Type B pancreatic cell (in vitro differentiated cells): ENCODE results near the gene OLFML2A. TPM values are rescaled to one million over a fixed set of nuclear protein-coding genes. Genes with fewer than 3 reads are reported as not detected.

ENCODE experiments used
- DNase-seq: peaks from one replicate; pipeline ENCODE4 v3.0.0; 2021; ENCODE audit warnings: mixed read lengths; ENCODE audit not compliant: unreplicated experiment; ENCODE audit errors: extremely low spot score
- H3K27ac Mint-ChIP-seq: 2 replicates; pipeline ENCODE4 v1.8.0; 2021; ENCODE audit warnings: mild to moderate bottlenecking, mixed read lengths
- H3K27me3 Mint-ChIP-seq: 2 replicates; pipeline ENCODE4 v1.8.0; 2021; ENCODE audit warnings: mixed read lengths
- H3K36me3 Mint-ChIP-seq: 2 replicates; pipeline ENCODE4 v1.8.0; 2021; ENCODE audit warnings: mixed read lengths
- H3K4me1 Mint-ChIP-seq: one replicate; pipeline ENCODE4 v1.8.0; 2021; ENCODE audit warnings: mixed read lengths; ENCODE audit not compliant: unreplicated experiment
- H3K4me3 Mint-ChIP-seq: 2 replicates; pipeline ENCODE4 v1.8.0; 2021; ENCODE audit warnings: mild to moderate bottlenecking, mixed read lengths
- H3K9me3 Mint-ChIP-seq: 2 replicates; pipeline ENCODE4 v1.8.0; 2021; ENCODE audit warnings: mixed read lengths
- total RNA-seq: library from RNA; stranded (reverse); gene quantifications from 2 replicates; pipeline ENCODE4 v1.2.1, GENCODE V29; 2021; ENCODE audit warnings: low replicate concordance
- TF ChIP-seq, protein P1 (sequence below): fragments of 200-600 bp; sonication (generic); conservative IDR thresholded peaks from 2 replicates; pipeline ENCODE4 v1.5.0; 2021; ENCODE audit warnings: antibody characterized with exemption, mild to moderate bottlenecking

The OLFML2A gene
- total RNA-seq, 1 donor from 2014 or later, result 6.3 TPM

DNA sequence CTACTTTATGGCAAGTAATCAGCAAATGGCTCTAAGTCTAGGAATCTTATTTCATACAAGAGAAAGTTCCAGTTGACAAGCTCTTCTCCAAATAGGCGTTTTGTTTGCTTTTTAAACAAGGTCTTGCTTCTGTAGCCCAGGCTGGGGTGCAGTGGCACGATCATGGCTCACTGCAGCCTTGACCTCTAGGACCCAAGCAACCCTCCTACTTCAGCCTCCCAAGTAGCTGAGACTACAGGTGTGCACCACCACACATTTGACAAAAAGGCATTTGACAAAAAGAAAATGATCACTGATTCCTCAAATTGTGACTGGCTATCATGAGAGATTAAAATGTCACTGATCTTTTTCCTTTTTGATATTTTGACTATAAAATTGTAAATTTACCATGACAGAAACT lies 37.6 kb upstream of the OLFML2A start:
- H3K27me3 Mint-ChIP-seq, result no peaks in the 10 kb centered on the region
- DNase-seq, result no peak
- H3K4me3 Mint-ChIP-seq, result no peak overlapping the region
- H3K4me1 Mint-ChIP-seq, result peaks cover 22% of the 10 kb centered on the region
- TF ChIP-seq, protein P1, sequence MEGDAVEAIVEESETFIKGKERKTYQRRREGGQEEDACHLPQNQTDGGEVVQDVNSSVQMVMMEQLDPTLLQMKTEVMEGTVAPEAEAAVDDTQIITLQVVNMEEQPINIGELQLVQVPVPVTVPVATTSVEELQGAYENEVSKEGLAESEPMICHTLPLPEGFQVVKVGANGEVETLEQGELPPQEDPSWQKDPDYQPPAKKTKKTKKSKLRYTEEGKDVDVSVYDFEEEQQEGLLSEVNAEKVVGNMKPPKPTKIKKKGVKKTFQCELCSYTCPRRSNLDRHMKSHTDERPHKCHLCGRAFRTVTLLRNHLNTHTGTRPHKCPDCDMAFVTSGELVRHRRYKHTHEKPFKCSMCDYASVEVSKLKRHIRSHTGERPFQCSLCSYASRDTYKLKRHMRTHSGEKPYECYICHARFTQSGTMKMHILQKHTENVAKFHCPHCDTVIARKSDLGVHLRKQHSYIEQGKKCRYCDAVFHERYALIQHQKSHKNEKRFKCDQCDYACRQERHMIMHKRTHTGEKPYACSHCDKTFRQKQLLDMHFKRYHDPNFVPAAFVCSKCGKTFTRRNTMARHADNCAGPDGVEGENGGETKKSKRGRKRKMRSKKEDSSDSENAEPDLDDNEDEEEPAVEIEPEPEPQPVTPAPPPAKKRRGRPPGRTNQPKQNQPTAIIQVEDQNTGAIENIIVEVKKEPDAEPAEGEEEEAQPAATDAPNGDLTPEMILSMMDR, result no peak
- no peak overlapping the region for H3K27ac Mint-ChIP-seq
- H3K36me3 Mint-ChIP-seq, result peaks cover 4% of the 10 kb centered on the region
- H3K9me3 Mint-ChIP-seq, result no peaks in the 10 kb centered on the region

DNA sequence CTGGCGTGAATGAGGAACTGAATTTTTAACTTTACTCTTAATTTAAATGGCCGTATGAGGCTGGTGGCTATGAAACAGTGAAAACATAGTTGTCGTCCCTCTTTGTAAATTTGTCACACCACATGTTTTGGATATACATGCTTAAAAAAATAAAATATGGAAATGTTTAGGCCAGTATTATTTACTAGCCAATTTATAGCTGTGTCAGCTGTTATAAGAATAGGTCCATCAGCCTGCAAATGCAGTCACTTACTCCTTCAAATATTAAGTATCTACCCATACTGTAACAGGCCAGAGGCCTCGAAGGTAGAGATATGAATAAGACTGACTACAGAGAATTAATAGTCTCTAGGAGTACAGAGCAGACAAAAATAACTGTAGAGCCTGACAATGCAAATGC lies 35.8 kb upstream of the OLFML2A start:
- Mint-ChIP-seq H3K27ac (no peak overlapping the region), H3K4me1 (peaks cover 17% of the 10 kb centered on the region)
- no peak for DNase-seq

DNA sequence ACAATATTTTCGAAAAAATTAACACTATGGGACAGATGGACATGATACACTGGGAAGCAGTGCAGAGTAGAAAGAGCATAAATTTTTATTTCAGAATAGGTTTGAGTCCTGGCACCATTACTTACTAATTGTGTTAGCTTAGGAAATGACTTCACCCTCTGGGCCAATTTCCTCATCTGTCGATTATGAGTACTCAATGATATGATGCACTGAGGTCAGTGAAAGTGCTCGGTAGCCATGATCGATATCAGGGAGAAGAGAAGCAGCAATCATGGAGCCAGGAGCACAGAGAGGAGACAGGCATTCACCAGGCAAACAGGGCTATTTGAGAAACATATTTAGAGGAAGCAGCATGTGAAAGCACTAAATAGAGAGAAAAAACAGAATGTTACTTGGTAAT lies 35.3 kb upstream of the OLFML2A start:
- peak overlapping the region; percentile 33 for H3K27ac Mint-ChIP-seq
- peaks cover 4% of the 10 kb centered on the region for H3K36me3 Mint-ChIP-seq
- no peak for DNase-seq
- TF ChIP-seq, protein P1, result no peak
- H3K4me3 Mint-ChIP-seq, result no peak overlapping the region
- peaks cover 17% of the 10 kb centered on the region for H3K4me1 Mint-ChIP-seq
- no peaks in the 10 kb centered on the region for H3K9me3 Mint-ChIP-seq
- no peaks in the 10 kb centered on the region for H3K27me3 Mint-ChIP-seq

More for the DNA sequence above, 35.8 kb upstream of the OLFML2A start:
- Mint-ChIP-seq H3K36me3 (peaks cover 4% of the 10 kb centered on the region), H3K9me3 (no peaks in the 10 kb centered on the region), H3K4me3 (no peak overlapping the region), H3K27me3 (no peaks in the 10 kb centered on the region)
- TF ChIP-seq, protein P1, result no peak

DNA sequence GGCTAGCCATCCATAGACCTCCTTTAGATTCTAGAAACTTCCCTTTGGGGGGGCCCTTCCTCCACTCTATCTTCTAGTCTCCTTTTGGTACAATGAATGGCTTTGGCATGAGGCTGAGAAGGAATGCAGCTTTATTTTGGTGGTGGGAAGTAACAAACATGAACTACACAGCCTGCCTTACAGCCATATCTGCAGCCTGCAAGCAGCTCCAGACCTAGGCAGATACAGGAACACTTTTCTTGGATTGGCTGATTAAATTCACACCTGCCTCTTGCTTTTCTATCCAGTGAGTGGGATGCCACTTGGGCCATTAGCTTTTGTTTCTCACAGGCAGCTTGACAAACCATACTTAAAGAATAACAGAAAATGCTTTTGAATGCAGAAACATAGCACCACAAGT lies 34.0 kb upstream of the OLFML2A start:
- Mint-ChIP-seq H3K27ac (no peak overlapping the region), H3K36me3 (peaks cover 4% of the 10 kb centered on the region), H3K27me3 (no peaks in the 10 kb centered on the region), H3K9me3 (no peaks in the 10 kb centered on the region), H3K4me1 (peaks cover 23% of the 10 kb centered on the region), H3K4me3 (no peak overlapping the region)
- TF ChIP-seq, protein P1, result no peak
- no peak for DNase-seq

DNA sequence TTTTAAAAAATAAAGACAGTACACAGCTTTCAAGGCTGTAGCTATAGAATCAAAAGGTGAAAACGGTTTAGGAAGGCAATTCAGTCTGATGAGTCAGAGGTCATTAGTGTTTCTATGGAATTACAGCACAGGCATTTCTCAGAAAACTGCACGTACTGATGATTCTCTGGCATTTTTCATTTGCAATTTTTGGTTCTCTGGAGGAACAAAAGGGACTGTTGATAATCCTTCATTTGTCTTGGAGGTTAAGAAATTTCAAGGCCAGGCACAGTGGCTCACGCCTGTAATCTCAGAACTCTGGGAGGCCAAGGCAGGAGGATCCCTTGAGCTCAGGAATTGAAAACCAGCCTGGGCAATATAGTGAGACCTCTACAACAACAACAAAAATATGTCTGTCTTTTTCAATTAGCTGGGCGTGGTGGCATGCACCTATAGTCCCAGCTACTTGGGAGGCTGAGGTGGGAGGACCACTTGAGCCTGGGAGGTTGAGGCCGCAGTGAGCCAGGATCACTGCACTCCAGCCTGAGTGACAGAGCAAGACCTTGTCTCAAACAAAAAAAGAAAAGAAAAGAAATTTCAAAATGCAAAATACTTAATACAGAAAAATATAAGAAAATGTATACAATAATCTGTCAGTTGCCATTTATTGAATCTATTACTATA lies 33.1 kb upstream of the OLFML2A start:
- Mint-ChIP-seq H3K9me3 (no peaks in the 10 kb centered on the region), H3K27me3 (no peaks in the 10 kb centered on the region), H3K27ac (no peak overlapping the region), H3K4me3 (no peak overlapping the region), H3K36me3 (peaks cover 4% of the 10 kb centered on the region), H3K4me1 (peaks cover 23% of the 10 kb centered on the region)
- TF ChIP-seq, protein P1, result no peak
- no peak for DNase-seq
